AG09309 (cell line): ENCODE data around the gene USP48.

Source experiments
- DNase-seq: peaks from one replicate; pipeline ENCODE4 v3.0.0-alpha.2; 2010; ENCODE audit warnings: low read depth
- H3K4me3 ChIP-seq: 2 replicates; pipeline ENCODE4 v1.5.1; 2011; ENCODE audit warnings: mild to moderate bottlenecking, low read depth, low read length, moderate library complexity; ENCODE audit not compliant: control insufficient read depth
- TF ChIP-seq, protein P1 (sequence below): IDR thresholded peaks from 2 replicates; pipeline ENCODE4 v1.5.1; 2011; ENCODE audit warnings: mild to moderate bottlenecking, low read depth, low read length, inconsistent platforms; ENCODE audit not compliant: insufficient read depth, control insufficient read depth; ENCODE audit errors: missing control alignments

The USP48 gene

DNA sequence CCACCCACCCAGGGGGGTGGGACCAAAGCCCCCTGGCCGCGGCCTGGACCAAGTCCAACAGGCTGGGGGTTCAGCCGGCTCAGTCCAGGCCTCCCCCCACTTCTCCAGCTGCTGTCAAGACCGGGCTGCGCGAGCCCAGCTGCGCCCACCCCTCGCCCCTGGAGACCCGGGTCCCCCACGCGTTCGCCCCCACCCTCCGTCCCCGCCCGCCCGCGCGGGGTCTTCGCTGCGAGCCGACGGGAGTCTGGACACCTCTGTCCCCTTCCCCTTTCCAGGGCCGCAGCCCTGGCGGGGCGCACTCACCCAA, 114.0 kb downstream of the USP48 start:
- peak overlapping the region; percentile 5 for H3K4me3 ChIP-seq
- no peak for DNase-seq
- TF ChIP-seq, protein P1, sequence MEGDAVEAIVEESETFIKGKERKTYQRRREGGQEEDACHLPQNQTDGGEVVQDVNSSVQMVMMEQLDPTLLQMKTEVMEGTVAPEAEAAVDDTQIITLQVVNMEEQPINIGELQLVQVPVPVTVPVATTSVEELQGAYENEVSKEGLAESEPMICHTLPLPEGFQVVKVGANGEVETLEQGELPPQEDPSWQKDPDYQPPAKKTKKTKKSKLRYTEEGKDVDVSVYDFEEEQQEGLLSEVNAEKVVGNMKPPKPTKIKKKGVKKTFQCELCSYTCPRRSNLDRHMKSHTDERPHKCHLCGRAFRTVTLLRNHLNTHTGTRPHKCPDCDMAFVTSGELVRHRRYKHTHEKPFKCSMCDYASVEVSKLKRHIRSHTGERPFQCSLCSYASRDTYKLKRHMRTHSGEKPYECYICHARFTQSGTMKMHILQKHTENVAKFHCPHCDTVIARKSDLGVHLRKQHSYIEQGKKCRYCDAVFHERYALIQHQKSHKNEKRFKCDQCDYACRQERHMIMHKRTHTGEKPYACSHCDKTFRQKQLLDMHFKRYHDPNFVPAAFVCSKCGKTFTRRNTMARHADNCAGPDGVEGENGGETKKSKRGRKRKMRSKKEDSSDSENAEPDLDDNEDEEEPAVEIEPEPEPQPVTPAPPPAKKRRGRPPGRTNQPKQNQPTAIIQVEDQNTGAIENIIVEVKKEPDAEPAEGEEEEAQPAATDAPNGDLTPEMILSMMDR, result no peak

DNA sequence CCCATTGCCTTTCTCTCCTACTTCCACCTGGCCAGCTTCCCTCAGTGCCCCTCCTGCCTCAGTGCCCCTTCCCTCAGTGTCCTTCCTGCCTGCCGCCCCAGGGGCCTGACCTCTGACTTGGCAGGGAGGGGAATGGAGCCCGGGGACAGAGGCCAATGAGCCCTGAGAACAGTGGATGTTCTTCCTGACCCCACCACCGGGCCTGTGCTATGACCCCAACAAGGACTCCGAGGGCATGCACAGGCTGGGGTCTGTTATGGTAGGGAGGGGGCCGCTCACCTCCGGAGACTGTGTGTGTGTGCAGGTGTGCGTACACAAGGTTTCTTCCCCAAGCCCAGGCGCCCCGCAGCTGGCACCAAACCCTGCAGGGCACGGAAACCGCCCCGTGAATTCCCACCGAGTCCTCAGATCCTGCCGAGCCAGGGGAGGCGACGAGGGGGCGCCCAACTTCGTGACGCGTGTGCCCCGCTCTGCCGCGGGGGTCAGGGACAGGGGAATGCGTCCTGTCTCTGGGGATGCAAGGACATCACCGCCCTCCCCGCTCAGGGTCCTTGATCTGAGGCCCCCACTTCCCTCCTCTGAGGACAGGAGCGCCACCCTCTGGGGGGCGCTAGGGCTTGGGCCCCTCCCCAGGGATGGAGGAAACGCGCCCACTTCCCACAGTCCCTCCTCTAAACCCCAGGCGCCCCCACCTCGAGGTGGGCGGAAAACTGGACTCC, 114.6 kb downstream of the USP48 start:
- no peak for DNase-seq
- no peak overlapping the region for H3K4me3 ChIP-seq
- TF ChIP-seq, protein P1, result no peak

DNA sequence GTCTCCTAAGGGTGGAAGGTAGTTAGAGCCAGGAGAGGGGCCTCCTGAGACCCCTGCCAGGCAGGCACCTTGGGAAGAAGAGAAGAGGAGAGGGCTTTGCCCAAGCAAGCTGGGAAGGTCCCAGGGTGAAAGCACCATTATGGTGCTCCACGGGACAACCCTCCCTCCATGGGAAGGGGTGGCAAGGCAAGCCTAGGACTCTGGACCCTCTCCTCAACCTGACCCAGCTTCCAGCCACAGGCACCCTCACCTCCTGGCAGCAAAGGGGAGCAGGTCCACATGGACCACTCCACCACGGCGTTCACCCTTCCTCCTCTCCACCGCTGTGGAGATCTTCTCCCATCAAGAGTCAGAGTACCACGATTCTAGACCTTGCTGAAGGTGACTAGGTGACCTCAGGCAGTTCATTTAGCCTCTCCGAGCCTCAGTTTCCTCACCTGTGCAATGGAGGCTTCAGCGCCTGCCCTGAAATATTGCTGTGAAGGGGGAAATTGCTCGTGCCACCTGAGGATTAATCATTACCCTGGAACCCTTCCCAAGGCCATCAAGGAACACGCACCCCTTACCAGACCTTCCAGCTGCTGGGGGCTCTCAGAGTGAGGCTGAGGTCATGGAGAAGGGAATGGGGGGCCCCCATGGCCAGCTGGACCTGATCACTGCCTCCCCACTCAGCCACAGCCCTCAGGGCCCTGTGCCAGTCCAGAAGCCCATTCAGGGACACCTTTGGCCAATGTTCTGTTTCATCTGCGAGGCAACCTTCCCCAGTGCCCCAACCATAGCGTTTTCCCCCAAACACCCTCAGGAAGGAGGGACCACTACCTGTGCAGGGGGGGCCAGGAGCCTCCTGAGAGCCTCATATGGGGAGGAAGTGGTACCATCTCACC, 115.4 kb downstream of the USP48 start:
- DNase-seq, result no peak
- no peak overlapping the region for H3K4me3 ChIP-seq
- TF ChIP-seq, protein P1, result no peak

DNA sequence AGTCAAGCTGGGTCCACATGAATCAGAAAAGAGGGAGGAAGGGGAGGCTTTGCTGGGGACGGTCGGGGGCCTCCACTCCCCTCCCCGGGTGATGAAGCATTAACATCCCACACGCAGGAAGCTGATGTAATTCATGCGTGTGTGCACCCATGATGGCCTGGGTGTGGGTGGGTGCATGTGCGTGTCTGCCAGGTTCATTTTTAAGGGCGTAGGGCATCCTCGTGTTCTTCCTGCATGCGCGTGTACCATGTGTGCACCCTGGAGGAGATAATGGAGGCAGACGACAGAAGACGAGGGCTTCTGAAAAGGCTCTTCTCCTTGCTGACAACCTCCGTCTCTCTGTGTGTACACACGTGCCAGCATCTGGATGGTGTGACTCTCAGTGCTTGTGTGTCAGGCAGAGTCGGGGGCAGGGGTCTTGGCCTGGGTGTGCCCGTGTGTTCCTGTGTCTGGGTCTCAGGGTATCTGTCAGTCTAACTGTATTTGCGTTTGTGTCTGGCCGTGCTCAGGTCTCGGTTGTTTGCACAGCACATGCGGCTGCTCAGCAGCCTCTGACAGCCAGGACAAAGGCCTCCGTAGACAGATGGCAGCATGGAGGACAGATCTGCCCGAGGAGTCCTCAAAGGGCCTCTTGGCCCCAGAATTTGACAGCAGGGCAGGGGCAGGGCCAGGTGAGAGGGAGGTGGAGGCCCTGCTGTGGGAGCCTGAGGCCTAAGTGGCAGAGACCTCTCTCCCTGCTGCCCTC, 116.2 kb downstream of the USP48 start:
- no peak overlapping the region for H3K4me3 ChIP-seq
- DNase-seq, result no peak
- TF ChIP-seq, protein P1, result no peak

DNA sequence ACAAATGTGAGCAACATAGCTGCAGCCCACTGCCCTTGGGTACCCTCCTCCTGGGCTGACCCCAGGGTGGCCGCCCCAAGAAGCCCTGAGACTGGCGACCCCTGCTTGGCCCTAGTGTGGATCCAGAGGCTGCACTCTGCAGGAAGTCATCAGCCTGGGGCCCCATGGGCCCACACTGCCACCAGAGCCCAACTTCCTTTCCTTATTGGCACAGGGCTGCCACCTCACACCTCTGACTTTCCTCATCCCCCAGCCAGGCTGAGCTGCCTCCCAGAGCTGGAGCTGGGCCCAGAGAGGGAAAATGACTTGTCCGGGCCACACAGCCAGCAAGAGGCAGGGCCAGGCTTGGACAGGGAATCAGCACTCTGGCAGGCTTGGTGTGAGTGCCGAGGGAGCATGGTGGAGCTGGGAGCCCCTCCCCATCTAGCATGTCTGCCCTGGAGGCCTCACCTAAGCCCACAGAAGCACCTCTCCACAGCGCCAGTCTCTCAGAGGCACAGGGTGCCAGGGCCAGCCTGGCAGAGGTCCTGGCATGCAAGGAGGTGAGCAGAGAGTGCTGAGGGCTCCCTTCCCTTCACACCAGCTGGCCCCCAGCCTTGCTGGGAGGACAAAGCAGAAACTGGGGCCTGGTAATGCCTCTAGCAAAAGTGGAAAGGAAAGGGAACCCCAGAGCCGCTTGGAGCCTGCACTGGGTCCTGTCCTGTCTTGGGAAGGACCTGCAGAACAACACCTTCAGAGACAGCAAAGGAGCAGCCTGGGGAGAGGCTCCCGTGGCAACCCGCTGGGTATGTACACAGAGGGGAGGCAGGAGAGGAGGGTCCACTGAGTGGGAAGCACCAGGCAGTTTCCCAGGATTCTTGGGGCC, 117.0 kb downstream of the USP48 start:
- DNase-seq, result no peak
- TF ChIP-seq, protein P1, result no peak
- no peak overlapping the region for H3K4me3 ChIP-seq

DNA sequence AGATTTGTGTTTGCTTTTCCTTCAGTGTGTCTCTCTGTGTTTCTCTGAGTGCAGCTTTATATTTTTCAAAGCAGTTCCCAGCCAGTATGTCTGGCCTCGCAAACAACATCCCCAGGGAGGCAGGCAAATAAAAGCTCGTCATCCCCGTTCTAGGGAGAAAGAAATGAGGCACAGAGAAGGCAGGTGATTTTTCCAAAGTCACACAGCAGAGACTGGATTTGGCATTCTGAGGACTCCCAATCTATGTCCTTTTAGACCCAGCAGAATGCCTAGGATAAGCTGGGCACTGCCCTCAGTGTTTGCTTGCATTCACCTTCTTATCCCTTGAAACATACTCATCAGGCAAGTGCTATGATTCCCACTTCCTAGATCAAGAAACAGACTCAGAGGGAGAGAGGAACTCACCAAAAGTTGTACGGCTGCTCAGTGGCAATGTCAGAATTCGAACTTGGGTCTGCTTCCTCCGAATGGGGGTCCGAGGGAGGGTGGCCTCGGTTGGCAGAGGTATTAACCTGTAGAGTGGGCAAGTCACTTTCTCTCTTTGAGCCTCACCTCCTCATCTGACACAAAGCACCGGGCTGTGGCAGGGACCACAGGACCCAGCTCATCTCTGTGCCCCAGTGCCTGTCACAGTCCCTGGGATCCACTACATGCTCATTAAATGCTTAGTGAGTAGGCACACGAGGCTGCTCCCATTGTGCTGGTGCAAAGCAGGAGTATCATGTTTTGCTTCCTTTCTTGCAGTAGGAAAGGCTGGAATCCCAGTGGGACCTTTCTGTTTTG, 118.0 kb downstream of the USP48 start:
- no peak overlapping the region for H3K4me3 ChIP-seq
- no peak for DNase-seq
- TF ChIP-seq, protein P1, result no peak
